IPS-18c (cell line): ENCODE data around the gene ALOX12.

Experiments
- H3K4me3 ChIP-seq: 2 replicates; pipeline ENCODE4 v1.7.0; 2013; ENCODE audit warnings: low read depth, mild to moderate bottlenecking, low read length, moderate library complexity; ENCODE audit not compliant: insufficient read depth
- H3K9me3 ChIP-seq: one replicate; pipeline ENCODE4 v1.6.1; 2013; ENCODE audit warnings: mild to moderate bottlenecking, low read length, moderate library complexity; ENCODE audit not compliant: control insufficient read depth, insufficient read depth

ALOX12 gene

GRCh38 chr17:6997171-6997570 lies 1.3 kb downstream of the ALOX12 start:
- no peak overlapping the region for H3K4me3 ChIP-seq
- peaks cover 1% of the 10 kb centered on the region for H3K9me3 ChIP-seq

GRCh38 chr17:6998855-6999508 lies 3.1 kb downstream of the ALOX12 start:
- H3K9me3 ChIP-seq: peaks cover 2% of the 10 kb centered on the region
- H3K4me3 ChIP-seq: no peak overlapping the region

- H3K4me3 ChIP-seq: no peak overlapping the region
- H3K9me3 ChIP-seq: peaks cover 2% of the 10 kb centered on the region
Measured at GRCh38 chr17:7001318-7001961, 5.6 kb downstream of the ALOX12 start.

GRCh38 chr17:7002288-7003047 lies 6.6 kb downstream of the ALOX12 start:
- Histone ChIP-seq H3K4me3 (no peak overlapping the region), H3K9me3 (peaks cover 2% of the 10 kb centered on the region)

GRCh38 chr17:7003745-7004144 lies 7.9 kb downstream of the ALOX12 start:
- Histone ChIP-seq H3K4me3 (no peak overlapping the region), H3K9me3 (peaks cover 2% of the 10 kb centered on the region)

- Histone ChIP-seq H3K9me3 (peaks cover 2% of the 10 kb centered on the region), H3K4me3 (no peak overlapping the region)
Measured at GRCh38 chr17:7004398-7005253, 8.8 kb downstream of the ALOX12 start.

GRCh38 chr17:7005716-7006115 lies 9.9 kb downstream of the ALOX12 start:
- peaks cover 2% of the 10 kb centered on the region for H3K9me3 ChIP-seq
- no peak overlapping the region for H3K4me3 ChIP-seq

- Histone ChIP-seq H3K4me3 (no peak overlapping the region), H3K9me3 (peaks cover 1% of the 10 kb centered on the region)
Measured at GRCh38 chr17:7007143-7007542, 11.3 kb downstream of the ALOX12 start.

- H3K9me3 ChIP-seq: no peaks in the 10 kb centered on the region
- H3K4me3 ChIP-seq: no peak overlapping the region
Measured at GRCh38 chr17:7010523-7010922, 14.7 kb downstream of the ALOX12 start.

GRCh38 chr17:7011415-7011814 lies 15.6 kb downstream of the ALOX12 start:
- Histone ChIP-seq H3K4me3 (peak overlapping the region; percentile 79), H3K9me3 (no peaks in the 10 kb centered on the region)

GRCh38 chr17:7011942-7012254 lies 16.0 kb downstream of the ALOX12 start:
- Histone ChIP-seq H3K9me3 (no peaks in the 10 kb centered on the region), H3K4me3 (peak overlapping the region; percentile 79)

- H3K4me3 ChIP-seq: peak overlapping the region; percentile 79
- no peaks in the 10 kb centered on the region for H3K9me3 ChIP-seq
Measured at GRCh38 chr17:7014261-7014994, 18.6 kb downstream of the ALOX12 start.

GRCh38 chr17:7014995-7015958 lies 19.4 kb downstream of the ALOX12 start:
- H3K4me3 ChIP-seq: peak overlapping the region; percentile 79
- no peaks in the 10 kb centered on the region for H3K9me3 ChIP-seq

- Histone ChIP-seq H3K4me3 (no peak overlapping the region), H3K9me3 (no peaks in the 10 kb centered on the region)
Measured at GRCh38 chr17:7016418-7016817, 20.6 kb downstream of the ALOX12 start.

GRCh38 chr17:7016886-7017826 lies 21.3 kb downstream of the ALOX12 start:
- no peaks in the 10 kb centered on the region for H3K9me3 ChIP-seq
- H3K4me3 ChIP-seq: no peak overlapping the region
